ENCODE measurements around the gene CADM2.

DNA sequence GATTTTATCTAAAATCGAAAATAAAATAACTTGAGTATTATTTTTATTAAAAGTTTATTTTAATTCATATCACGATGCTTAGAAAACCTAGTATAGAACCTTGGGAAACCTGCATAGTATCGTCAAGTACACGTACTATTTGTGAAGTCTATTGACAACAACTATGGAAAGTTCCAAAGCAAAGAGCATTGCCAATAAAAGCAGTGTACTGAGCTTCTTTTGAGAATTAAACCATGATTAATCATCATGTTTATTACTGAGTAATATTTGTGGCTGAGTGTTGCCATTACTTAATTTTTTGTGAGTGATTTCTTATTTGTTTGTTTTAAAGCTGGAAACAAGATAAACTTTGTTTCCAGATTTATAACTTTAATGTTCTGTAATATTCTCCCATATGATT, 674.1 kb downstream of the CADM2 start:
- TF ChIP-seq POLR2A (IDR thresholded peaks at IDR 0.05; ENCODE audit: low read depth, low read length) = no peak
- TF ChIP-seq TAF1 (IDR thresholded peaks at IDR 0.05; ENCODE audit: borderline replicate concordance, low read depth, low read length) = no peak

Data from GM12892 (cell line).